Activated CD4-positive, alpha-beta T cell treated with anti-CD3 and anti-CD28 coated beads, Interleukin-2, amount 50 U/mL, for 4 hours (primary cell): ENCODE results near the gene KIR2DL4.
"Not testable (repeated sequence)": the region's sequence is repeated elsewhere in the genome, so short reads cannot be mapped to it uniquely, and the experiment has no call there.

Experiments
- DNase-seq, 2 experiments: peaks; one replicate each; pipeline ENCODE4 v3.0.0-alpha.2; 2020

Gene KIR2DL4

DNA sequence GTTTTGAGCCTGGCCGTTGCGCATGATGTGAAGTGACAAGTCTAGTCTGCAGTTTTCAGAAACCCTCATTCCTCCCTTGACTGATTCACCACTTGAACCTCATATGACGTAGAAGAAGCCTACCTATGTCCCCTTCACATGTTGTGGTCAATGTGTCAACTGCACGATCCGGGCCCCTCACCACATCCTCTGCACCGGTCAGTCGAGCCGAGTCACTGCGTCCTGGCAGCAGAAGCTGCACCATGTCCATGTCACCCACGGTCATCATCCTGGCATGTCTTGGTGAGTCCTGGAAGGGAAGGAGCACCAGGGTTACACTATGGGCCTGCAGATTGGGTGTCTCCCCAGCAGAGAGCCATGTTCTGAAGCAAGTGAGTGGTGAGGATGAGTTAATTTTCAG, at the start of gene KIR2DL4:
KIR2DL4 (plus strand) TSS at position 201 of the 400 bp plus-strand sequence; CDS start at position 243, 42 bp downstream.
- no peak for DNase-seq

DNA sequence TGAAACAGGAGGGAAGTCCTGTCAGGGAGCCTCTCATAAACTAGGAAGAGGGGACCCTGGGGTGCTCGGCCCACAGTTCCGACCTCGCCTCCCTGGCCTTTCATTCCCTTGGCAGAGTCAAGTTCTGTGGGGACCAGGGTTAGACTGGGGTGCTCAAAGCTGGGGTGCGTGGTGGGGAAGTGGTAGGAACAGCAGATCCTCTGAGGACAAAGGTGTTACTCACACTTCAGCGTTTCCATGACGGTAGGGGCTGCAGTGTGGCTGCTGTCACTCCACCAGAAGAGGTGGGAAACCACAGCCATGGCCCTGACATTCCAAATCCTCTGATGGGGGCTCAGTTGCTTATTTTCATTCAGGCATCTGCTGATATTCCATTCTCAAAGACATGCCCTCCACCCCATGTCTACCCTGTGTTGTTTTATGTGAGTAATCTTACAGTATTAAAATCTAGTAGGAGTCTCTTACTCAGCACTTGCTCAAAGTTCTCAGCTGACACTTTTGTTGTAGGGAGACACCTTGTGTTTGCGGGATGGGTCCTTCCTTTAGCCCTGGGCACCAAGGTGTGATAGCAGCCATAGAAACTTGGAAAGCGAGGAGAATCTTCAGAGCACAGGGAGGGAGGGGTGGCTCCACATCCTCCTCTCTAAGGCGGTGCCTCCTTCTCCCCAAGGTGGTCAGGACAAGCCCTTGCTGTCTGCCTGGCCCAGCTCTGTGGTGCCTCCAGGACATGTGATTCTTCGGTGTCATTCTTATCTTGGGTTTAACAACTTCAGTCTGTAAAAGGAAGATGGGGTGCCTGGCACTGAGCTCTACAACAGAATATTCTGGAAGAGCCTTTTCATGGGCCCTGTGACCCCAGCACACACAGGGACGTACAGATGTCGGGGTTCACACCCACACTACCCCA, 47.0 kb upstream of the KIR2DL4 start:
- DNase-seq: not testable (repeated sequence)

DNA sequence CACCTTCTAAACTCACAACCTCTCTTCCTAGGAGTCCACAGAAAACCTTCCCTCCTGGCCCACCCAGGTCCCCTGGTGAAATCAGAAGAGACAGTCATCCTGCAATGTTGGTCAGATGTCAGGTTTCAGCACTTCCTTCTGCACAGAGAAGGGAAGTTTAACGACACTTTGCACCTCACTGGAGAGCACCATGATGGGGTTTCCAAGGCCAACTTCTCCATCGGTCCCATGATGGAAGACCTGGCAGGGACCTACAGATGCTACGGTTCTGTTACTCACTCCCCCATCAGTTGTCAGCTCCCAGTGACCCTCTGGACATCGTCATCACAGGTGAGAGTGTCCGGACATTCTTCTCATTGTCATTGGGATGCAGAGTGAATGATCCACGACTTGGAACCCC, 44.8 kb upstream of the KIR2DL4 start:
- not testable (repeated sequence) for DNase-seq

DNA sequence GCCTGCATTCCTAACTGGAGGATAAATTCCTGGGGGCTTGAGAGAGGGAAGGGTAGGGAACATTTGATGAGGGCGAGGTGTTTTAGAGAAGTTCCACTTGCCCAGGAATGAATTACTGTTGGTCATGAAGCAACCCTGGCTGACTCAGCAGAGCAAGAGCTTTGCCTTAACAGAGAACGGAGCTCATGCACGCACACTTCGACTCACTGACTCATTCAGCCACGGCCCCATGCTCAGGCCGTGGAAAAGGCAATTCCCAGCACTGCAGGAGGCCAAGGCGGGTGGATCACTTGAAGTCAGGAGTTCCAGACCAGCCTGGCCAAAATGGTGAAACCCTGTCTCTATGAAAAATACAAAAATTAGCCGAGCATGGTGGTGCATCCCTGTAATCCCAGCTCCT, 39.2 kb upstream of the KIR2DL4 start:
- not testable (repeated sequence) for DNase-seq

DNA sequence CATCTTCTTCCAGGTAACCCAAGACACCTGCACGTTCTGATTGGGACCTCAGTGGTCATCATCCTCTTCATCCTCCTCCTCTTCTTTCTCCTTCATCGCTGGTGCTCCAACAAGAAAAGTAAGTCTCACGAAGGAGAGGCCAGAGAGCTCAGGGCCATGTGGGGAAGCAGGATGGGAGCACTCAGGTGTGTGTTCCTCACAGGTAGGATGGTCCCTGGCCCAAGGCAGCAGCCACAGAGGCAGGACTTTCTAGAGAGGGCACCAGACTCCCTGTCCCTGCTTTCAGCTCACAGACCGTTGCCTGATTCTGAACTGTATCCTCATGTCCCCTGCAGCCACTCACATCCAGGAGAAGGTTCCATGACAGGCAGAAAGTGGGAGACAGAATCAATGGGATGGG, 36.9 kb upstream of the KIR2DL4 start:
- not testable (repeated sequence) for DNase-seq

DNA sequence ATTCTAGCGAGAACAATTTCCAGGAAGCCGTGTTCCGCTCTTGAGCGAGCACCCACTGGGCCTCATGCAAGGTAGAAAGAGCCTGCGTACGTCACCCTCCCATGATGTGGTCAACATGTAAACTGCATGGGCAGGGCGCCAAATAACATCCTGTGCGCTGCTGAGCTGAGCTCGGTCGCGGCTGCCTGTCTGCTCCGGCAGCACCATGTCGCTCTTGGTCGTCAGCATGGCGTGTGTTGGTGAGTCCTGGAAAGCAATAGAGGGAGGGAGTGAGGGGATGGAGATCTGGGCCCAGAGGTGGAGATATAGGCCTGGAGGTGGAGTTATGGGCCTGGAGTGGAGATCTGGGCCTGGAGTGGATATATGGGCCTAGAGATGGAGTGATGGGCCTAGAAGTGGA, 33.8 kb upstream of the KIR2DL4 start, which contains the start of gene KIR2DL1:
KIR2DL1 (plus strand) TSS at position 148 of the 400 bp plus-strand sequence; CDS start at position 206, 58 bp downstream.
- not testable (repeated sequence) for DNase-seq

DNA sequence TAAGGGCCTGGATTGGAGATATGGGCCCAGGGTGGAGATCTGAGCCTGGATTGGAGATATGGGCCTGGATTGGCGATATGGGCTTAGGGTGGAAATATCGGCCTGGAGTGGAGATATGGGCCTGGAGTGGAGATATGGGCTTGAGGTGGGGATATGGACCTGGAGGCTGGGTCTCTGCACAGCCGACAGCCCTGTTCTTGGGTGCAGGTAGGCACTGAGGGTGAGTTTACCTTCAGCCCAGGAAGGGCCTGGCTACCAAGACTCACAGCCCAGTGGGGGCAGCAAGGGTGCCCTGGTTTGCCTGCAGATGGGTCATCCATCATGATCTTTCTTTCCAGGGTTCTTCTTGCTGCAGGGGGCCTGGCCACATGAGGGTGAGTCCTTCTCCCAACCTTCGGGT, 32.9 kb upstream of the KIR2DL4 start:
- not testable (repeated sequence) for DNase-seq

DNA sequence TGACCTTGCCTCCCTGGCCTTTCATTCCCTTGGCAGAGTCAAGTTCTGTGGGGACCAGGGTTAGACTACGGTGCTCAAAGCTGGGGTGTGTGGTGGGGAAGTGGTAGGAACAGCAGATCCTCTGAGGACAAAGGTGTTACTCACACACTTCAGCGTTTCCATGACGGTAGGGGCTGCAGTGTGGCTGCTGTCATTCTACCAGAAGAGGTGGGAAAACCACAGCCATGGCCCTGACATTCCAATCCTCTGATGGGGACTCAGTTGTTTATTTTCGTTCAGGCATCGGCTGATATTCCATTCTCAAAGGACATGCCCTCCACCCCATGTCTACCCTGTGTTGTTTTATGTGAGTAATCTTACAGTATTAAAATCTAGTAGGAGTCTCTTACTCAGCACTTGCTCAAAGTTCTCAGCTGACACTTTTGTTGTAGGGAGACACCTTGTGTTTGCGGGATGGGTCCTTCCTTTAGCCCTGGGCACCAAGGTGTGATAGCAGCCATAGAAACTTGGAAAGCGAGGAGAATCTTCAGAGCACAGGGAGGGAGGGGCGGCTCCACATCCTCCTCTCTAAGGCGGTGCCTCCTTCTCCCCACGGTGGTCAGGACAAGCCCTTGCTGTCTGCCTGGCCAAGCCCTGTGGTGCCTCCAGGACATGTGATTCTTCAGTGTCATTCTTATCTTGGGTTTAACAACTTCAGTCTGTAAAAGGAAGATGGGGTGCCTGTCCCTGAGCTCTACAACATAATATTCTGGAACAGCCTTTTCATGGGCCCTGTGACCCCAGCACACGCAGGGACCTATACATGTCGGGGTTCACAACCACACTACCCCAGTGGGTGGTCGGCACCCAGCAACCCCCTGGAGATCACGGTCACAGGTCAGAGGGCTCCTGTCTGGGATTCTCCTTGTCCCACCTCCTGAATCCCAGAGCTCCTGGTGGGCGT, 32.1 kb upstream of the KIR2DL4 start:
- DNase-seq: not testable (repeated sequence)

DNA sequence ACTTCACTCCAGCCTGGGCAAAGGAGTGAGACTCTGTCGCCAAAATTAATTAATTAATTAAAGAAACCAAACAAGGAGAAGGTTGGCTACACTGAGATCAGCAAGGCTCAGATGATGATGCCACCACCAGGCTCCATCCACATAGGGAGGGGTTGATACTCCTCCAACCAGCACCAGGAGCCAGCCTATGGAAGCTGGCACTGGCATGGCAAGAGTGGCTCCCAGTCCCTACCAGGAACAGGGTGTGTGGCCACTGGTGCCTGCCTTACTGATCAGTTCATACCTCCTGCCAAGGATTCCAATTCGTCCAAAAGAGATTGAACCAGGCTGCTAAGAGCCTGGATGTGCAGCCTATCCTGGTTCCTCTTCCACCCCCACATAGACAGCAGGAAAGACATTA, 30.7 kb upstream of the KIR2DL4 start:
- DNase-seq: not testable (repeated sequence)

DNA sequence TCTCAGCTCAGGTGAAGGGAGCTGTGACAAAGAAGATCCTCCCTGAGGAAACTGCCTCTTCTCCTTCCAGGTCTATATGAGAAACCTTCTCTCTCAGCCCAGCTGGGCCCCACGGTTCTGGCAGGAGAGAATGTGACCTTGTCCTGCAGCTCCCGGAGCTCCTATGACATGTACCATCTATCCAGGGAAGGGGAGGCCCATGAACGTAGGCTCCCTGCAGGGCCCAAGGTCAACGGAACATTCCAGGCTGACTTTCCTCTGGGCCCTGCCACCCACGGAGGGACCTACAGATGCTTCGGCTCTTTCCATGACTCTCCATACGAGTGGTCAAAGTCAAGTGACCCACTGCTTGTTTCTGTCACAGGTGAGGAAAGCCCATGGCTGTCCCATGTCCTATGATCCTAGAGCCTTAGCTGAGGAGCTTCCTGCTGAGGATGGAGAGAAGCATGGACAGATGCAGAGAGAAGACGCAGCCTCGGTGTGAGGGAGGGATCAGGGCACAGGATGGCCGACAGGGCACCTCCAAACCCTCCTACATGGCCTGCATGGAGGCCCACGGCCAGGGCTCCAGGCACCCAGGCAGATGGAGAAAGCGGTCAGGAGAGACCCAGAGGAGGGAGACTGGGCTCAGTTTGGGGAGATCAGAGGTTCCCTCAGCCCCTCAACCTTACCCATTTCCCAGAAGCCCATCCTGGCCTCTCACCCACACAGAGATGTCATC, 28.2 kb upstream of the KIR2DL4 start:
- DNase-seq: not testable (repeated sequence)

DNA sequence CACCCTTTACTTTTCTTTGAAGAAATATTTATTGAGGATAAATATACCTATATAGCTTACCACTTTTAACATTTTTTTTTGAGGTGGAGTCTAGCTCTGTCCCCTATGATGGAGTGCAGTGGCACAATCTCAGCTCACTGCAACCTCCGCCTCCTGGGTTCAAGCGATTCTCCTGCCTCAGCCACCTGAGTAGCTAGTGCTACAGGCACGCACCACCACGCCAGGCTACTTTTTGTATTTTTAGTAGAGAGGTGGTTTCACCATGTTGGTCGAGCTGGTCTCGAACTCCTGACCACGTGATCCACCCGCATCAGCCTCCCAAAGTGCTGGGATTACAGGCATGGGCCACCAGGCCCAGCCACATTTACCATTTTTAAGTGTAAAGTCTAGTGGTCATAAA, 27.6 kb upstream of the KIR2DL4 start:
- DNase-seq: not testable (repeated sequence)

DNA sequence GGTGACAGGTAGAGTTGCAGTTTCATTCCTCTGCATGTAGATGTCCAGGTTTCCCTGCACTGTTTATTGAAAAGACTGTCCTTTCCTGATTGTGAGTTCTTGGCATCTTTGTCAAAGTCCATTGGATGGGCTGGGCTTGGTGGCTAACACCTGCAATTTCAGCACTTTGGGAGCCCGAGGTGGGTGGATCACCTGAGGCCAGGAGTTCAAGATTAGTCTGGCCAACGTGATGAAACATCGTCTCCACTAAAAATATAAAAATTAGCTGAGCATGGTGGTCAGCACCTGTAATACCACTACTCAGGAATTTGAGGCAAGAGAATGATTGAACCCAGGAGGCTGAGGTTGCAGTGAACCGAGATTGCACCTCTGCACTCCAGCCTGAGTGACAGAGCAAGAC, 25.6 kb upstream of the KIR2DL4 start:
- not testable (repeated sequence) for DNase-seq

DNA sequence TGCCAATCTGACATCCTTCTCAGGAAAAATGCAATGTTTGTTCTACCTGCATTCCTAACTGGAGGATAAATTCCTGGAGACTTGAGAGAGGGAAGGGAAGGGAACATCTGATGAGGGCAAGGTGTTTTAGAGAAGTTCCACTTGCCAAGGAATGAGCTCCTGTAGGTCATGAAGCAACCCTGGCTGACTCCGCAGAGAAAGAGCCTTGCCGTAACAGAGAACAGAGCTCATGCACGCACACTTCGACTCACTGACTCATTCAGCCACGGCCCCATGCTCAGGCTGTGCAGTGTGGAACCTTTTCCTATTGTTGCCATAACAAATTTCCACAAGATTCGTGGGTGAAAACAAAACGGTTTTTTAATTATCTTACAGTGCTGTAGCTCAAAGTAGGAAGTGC, 24.5 kb upstream of the KIR2DL4 start:
- not testable (repeated sequence) for DNase-seq

DNA sequence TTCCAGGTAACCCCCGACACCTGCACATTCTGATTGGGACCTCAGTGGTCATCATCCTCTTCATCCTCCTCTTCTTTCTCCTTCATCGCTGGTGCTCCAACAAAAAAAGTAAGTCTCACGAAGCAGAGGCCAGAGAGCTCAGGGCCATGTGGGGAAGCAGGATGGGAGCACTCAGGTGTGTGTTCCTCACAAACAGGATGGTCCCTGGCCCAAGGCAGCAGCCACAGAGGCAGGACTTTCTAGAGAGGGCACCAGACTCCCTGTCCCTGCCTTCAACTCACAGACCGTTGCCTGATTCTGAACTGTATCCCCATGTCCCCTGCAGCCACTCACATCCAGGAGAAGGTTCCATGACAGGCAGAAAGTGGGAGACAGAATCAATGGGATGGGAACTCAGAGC, 20.5 kb upstream of the KIR2DL4 start:
- not testable (repeated sequence) for DNase-seq

DNA sequence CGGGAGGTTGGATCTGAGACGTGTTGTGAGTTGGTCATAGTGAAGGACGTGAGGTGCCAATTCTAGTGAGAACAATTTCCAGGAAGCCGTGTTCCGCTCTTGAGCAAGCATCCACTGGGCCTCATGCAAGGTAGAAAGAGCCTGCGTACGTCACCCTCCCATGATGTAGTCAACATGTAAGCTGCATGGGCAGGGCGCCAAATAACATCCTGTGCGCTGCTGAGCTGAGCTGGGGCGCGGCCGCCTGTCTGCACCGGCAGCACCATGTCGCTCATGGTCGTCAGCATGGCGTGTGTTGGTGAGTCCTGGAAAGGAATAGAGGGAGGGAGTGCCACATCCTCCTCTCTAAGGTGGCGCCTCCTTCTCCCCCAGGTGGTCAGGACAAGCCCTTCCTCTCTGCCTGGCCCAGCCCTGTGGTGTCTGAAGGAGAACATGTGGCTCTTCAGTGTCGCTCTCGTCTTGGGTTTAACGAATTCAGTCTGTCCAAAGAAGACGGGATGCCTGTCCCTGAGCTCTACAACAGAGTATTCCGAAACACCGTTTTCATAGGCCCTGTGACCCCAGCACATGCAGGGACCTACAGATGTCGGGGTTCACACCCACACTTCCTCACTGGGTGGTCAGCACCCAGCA, 17.2 kb upstream of the KIR2DL4 start:
- not testable (repeated sequence) for DNase-seq

DNA sequence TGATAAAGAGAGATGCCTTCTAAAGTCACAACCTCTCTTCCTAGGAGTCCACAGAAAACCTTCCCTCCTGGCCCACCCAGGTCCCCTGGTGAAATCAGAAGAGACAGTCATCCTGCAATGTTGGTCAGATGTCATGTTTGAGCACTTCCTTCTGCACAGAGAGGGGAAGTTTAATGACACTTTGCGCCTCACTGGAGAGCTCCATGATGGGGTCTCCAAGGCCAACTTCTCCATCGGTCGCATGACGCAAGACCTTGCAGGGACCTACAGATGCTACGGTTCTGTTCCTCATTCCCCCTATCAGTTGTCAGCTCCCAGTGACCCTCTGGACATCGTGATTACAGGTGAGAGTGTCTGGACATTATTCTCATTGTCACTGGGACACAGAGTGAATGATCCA, 15.3 kb upstream of the KIR2DL4 start:
- DNase-seq: not testable (repeated sequence)

DNA sequence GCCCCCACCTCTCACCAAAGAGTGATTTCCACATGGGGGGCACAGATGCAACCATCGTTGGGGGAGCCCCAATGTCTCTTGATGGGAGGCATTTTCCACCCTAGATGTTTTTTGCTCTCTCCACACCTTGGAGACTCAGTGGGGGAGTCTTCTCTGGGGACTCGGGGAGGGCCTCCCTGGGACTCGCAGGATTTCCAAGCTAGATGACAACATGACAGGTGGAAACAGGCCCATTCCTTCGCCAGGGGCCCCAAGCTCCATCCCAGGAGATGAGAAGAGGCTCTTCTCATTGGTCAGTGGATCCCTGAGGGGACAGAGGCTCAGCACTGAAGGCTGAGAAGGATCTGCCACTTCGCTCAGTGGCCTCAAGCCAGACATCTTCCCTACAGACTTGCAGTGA, 12.7 kb upstream of the KIR2DL4 start:
- no peak for DNase-seq

DNA sequence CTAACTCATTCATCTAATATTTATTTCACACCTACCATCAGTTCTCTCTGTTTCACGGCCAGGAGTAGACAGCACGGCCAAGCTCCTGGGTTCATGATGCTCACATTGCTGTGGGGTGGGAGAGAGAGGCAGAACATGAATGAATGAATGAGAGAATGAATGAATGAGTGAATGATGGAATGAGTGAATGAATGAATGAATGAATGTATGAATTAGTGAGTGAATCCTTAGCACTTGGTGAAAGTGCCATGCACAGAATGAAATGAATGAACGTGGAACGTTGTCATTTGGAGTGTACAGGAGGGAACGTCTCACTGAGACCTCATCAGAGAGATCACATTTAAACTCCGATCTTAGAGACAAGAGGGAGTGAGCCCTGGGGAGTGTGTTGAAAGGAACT, 11.9 kb upstream of the KIR2DL4 start:
- no peak for DNase-seq

DNA sequence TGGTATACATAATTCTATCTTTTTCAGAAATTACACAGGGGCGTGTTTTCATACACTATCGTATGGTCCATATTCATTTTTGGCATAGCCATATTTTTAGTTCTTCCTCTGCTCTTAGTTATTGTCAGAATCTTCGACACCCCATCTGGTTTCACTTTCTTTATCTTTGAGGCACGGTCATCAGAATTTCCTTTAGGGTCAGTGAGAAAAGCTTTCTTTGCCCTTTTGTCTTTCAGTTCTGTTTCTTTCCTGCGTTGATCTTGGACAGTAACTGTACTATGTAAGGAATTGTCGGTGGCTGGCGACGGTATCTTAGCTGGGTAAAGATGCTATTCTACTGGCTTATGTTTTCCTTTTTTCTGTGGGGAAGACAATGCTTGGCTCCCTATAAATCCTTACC, 10.6 kb upstream of the KIR2DL4 start:
- no peak for DNase-seq

DNA sequence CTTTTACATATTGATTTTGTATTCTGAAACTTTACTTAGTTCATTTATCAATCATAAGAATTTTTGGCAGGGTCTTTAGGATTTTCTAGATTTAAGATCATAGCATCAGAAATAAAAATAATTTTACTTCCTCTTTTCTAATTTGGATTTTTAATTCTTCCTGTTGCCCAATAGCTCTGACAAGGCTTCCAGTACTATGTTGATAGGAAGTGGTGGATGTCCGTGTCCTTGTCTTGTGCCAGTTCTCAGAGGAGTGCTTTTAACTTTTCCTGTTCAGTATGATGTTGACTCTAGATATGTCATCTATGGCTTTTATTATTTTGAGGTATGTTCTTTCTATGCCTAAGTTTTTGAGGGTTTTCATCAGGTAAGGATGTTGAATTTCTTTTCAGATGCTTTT, 7.7 kb upstream of the KIR2DL4 start:
- no peak for DNase-seq

DNA sequence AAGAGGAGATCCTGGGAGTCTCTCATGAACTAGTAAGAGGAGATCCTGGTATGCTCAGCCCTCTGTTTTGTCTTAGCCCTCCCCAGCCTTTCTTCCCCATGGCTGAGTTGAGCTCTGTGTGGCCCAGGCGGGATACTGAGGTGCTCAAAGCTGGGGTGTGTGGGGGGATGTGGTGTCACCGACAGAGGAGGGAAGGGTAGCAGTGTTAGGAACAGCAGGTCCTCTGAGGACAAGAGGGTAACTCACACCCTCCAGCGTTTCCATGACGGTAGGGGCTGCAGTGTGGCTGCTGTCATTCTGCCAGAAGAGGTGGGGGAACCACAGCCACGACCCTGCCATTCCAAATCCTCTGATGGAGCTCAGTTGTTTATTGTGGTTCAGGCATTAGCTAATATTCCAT, 691 bp downstream of the KIR2DL4 start:
- DNase-seq: no peak

DNA sequence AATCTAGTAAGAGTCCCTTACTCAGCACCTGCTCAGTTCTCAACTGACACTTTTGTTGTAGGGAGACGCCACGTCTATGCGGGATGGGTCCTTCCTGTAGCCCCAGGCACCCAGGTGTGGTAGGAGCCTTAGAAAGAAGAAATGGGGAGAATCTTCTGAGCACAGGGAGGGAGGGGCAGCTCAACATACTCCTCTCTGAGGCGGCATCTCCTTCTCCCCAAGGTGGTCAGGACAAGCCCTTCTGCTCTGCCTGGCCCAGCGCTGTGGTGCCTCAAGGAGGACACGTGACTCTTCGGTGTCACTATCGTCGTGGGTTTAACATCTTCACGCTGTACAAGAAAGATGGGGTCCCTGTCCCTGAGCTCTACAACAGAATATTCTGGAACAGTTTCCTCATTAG, 1.2 kb downstream of the KIR2DL4 start:
- DNase-seq: no peak
